Peyer's patch (tissue), 4 donors: ENCODE results near the gene MIPOL1. TPM values are rescaled to one million over a fixed set of nuclear protein-coding genes. Genes with fewer than 3 reads are reported as not detected.

Experiments
- DNase-seq, 3 donors: peaks; one replicate each; pipeline ENCODE4 v3.0.0-alpha.2; 2017 to 2019
- H3K27ac ChIP-seq, 4 donors: fragments of 200-600 bp; sonication (generic); one replicate each; pipeline ENCODE4 v1.5.1; 2016 to 2019
- H3K27me3 ChIP-seq, 2 donors: fragments of 200-600 bp; sonication (generic); one replicate each; pipeline ENCODE4 v1.5.1; 2019
- H3K36me3 ChIP-seq, 3 donors: fragments of 200-600 bp; sonication (generic); one replicate each; pipeline ENCODE4 v1.5.1; 2016 to 2019
- H3K4me1 ChIP-seq, 4 donors: fragments of 200-600 bp; sonication (generic); one replicate each; pipeline ENCODE4 v1.5.1; 2016 to 2019
- H3K4me3 ChIP-seq, 4 donors: fragments of 200-600 bp; sonication (generic); 1 replicate in 3 of 4; 2 replicates in 1 of 4; pipeline ENCODE4 v1.5.1; 2016 to 2019; ENCODE audit warnings: mild to moderate bottlenecking in 1 of 4
- H3K9me3 ChIP-seq, 4 donors: fragments of 200-600 bp; sonication (generic); one replicate each; pipeline ENCODE4 v1.5.1; 2016 to 2019; ENCODE audit warnings: mild to moderate bottlenecking in 1 of 4
- POLR2A ChIP-seq, 2 donors: fragments of 450-650 bp; IDR thresholded peaks; one replicate each; pipeline ENCODE4 v1.5.1; 2017; ENCODE audit warnings: antibody characterized with exemption in 2 of 2, mild to moderate bottlenecking in 2 of 2, moderate library complexity in 2 of 2
- total RNA-seq, 4 donors: library from RNA; depleted of rRNA; stranded (reverse); fragments of >200 nt; gene quantifications; one replicate each; pipeline ENCODE4 v1.1.0, GENCODE V29; 2016
- TF ChIP-seq, protein P1 (sequence below), 6 experiments: fragments of 450-650 bp in 4 of 6; fragments of 200-600 bp in 2 of 6; sonication (generic) in 1 of 6; IDR thresholded peaks; one replicate each; pipeline ENCODE4 v1.5.1; 2017 to 2019; ENCODE audit warnings: antibody characterized with exemption in 6 of 6, mild to moderate bottlenecking in 3 of 6, moderate library complexity in 1 of 6

Gene MIPOL1
- total RNA-seq, 4 donors from 2014 or later: 5.6 to 42.1 (median 14.9) TPM

DNA sequence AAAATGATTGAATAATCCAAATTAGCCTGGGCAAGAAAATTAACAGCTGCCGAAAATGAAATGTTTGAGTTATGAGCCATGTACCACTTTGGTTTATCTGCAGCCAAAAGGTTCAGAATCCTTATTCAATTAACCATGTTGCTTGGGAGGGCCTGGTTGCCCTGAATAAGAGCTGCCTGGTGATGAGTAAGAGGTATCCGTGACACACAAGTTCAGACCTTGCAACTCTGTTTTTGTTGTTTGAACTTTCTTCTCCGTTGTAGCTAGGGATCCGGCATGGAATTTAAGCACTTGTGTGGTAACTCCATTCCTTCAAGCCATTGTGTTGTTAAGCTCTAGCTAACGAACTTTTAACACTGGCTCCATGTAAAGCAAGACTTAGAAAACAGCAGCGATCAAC is 361.6 kb downstream of the MIPOL1 start:
- no peak for TF ChIP-seq POLR2A (IDR thresholded peaks at IDR 0.05)
- TF ChIP-seq, protein P1, sequence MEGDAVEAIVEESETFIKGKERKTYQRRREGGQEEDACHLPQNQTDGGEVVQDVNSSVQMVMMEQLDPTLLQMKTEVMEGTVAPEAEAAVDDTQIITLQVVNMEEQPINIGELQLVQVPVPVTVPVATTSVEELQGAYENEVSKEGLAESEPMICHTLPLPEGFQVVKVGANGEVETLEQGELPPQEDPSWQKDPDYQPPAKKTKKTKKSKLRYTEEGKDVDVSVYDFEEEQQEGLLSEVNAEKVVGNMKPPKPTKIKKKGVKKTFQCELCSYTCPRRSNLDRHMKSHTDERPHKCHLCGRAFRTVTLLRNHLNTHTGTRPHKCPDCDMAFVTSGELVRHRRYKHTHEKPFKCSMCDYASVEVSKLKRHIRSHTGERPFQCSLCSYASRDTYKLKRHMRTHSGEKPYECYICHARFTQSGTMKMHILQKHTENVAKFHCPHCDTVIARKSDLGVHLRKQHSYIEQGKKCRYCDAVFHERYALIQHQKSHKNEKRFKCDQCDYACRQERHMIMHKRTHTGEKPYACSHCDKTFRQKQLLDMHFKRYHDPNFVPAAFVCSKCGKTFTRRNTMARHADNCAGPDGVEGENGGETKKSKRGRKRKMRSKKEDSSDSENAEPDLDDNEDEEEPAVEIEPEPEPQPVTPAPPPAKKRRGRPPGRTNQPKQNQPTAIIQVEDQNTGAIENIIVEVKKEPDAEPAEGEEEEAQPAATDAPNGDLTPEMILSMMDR (IDR thresholded peaks at IDR 0.05): no peak
- no peak for DNase-seq
- H3K36me3 ChIP-seq: no peaks in the 10 kb centered on the region
- no peak overlapping the region for H3K27ac ChIP-seq
- no peaks in the 10 kb centered on the region for H3K27me3 ChIP-seq
- H3K4me1 ChIP-seq: no peaks in the 10 kb centered on the region
- H3K4me3 ChIP-seq: no peak overlapping the region
- no peaks in the 10 kb centered on the region for H3K9me3 ChIP-seq

DNA sequence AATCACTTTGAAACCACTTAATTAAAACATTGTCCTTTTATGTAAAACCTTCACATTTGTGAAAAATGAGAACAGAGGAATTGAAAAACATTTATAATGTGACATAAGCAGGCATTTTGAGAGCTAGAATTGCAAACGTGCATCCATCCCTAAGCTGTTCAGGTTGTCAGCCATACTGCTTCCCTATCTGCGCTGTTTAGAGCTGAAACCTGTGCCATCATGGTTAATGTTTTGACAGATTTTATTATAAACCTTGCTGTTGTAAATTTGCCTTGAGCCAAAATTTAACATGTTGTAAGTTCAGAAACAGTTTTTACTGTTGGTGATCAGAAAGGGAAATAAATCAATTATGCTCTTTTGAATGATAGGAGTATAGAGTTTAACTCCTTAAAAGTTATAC is 365.5 kb downstream of the MIPOL1 start:
- Histone ChIP-seq H3K27me3 (no peaks in the 10 kb centered on the region), H3K9me3 (no peaks in the 10 kb centered on the region), H3K4me1 (no peaks in the 10 kb centered on the region), H3K36me3 (no peaks in the 10 kb centered on the region), H3K4me3 (no peak overlapping the region), H3K27ac (no peak overlapping the region)
- no peak for DNase-seq
- no peak for TF ChIP-seq POLR2A (IDR thresholded peaks at IDR 0.05)
- TF ChIP-seq, protein P1 (IDR thresholded peaks at IDR 0.05): no peak

DNA sequence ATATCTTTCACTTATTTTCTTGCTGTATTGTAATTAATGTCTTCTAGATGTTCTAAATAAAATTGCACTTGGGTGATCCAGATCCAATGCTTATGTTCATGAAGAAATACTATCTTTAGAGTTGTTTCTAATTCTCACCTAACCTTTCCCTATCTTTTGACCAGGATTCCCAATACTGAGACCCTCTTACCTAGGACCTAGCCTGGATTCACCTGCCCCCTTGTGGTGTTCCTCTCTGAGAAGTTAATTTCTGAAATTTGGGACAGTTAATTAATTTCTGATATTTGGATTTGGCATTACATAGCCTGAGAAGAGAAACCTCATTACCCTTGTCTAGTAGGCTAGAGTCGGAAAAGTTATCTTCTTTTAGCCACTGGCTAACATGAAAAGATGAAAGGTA is 367.8 kb downstream of the MIPOL1 start:
- DNase-seq: no peak
- Histone ChIP-seq H3K36me3 (no peaks in the 10 kb centered on the region), H3K27me3 (no peaks in the 10 kb centered on the region), H3K4me1 (no peaks in the 10 kb centered on the region), H3K4me3 (no peak overlapping the region), H3K9me3 (no peaks in the 10 kb centered on the region), H3K27ac (no peak overlapping the region)
- TF ChIP-seq, protein P1 (IDR thresholded peaks at IDR 0.05): peak in 1 of 6 experiments; percentile 15
- no peak for TF ChIP-seq POLR2A (IDR thresholded peaks at IDR 0.05)

DNA sequence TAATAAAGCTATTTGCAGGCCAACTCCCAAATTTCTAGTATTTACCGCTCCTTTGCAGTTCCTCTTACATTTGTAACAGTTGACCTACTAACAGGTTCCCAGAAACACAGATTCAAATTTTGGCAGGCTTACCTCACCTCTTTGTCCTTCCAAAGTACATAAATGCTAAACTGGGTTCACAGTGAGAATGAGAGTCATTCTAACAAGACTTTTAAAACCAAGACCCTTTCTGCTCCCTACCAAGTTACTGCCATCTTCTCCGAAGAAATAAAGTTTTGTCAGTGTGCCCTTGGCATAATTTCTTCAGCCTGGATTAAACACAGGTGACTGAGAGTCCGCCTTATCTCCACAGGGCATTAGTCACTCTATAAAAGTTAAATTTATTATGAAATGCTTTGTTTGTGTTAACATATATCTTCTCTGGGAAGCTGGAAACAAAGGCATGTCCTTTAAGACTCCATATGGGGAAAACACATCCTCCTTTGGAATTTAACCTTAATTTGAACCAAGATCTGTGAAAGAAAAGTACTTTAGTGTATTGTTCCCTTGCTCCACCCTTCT is 369.2 kb downstream of the MIPOL1 start:
- H3K4me3 ChIP-seq: no peak overlapping the region
- no peaks in the 10 kb centered on the region for H3K36me3 ChIP-seq
- no peaks in the 10 kb centered on the region for H3K4me1 ChIP-seq
- TF ChIP-seq, protein P1 (IDR thresholded peaks at IDR 0.05): no peak
- TF ChIP-seq POLR2A (IDR thresholded peaks at IDR 0.05): no peak
- no peak for DNase-seq
- no peaks in the 10 kb centered on the region for H3K9me3 ChIP-seq
- H3K27ac ChIP-seq: no peak overlapping the region
- H3K27me3 ChIP-seq: no peaks in the 10 kb centered on the region

DNA sequence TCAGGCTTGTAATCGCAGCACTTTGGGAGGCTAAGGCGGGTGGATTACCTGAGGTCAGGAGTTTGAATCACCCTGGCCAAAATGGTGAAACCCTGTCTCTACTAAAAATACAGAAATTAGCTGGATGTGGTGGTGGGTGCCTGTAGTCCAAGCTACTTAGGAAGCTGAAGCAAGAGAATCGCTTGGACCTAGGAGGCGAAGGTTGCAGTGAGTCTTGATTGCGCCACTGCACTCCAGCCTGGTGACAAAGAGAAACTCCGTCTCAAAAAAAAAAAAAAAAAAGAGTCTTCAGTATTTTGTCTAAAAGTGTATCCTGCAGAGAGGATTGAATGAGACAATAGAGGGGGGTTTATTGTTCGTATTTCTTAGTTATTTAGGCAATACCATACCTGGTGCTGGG is 372.0 kb downstream of the MIPOL1 start:
- Histone ChIP-seq H3K27ac (no peak overlapping the region), H3K9me3 (no peaks in the 10 kb centered on the region), H3K4me1 (no peaks in the 10 kb centered on the region), H3K27me3 (no peaks in the 10 kb centered on the region), H3K4me3 (no peak overlapping the region), H3K36me3 (no peaks in the 10 kb centered on the region)
- DNase-seq: no peak
- TF ChIP-seq, protein P1 (IDR thresholded peaks at IDR 0.05): no peak
- TF ChIP-seq POLR2A (IDR thresholded peaks at IDR 0.05): no peak

DNA sequence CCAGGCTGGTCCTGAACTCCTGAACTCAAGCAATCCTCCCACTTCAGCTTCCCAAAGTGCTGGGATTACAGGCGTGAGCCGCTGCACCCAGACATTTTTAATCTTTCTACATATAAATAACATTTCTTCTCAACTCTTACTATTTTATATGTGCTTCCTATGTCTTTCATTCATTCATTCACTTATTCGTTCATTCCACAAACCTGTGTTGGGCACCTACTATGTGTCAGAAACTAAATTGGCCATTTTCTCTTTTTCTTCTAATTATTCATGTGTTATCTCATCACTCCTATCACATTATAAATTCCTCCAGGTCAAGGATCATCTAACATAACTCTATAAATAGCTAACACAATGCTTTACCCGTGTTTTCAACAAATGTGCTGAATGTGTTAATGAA is 373.7 kb downstream of the MIPOL1 start:
- Histone ChIP-seq H3K9me3 (no peaks in the 10 kb centered on the region), H3K4me1 (no peaks in the 10 kb centered on the region), H3K36me3 (no peaks in the 10 kb centered on the region), H3K27ac (no peak overlapping the region), H3K4me3 (no peak overlapping the region), H3K27me3 (no peaks in the 10 kb centered on the region)
- DNase-seq: no peak
- TF ChIP-seq, protein P1 (IDR thresholded peaks at IDR 0.05): no peak
- TF ChIP-seq POLR2A (IDR thresholded peaks at IDR 0.05): no peak
